B cell (primary cell): ENCODE results near the gene EP400. TPM values are rescaled to one million over a fixed set of nuclear protein-coding genes. Genes with fewer than 3 reads are reported as not detected.

ENCODE experiments used
- ATAC-seq: fragments of 200-7000 bp; cut with Tn5 transposase; one replicate; pipeline ENCODE4 v1.10.0; 2021; ENCODE audit warnings: low read depth, mild to moderate bottlenecking, moderate number of reproducible peaks, moderate library complexity
- CTCF ChIA-PET: fragments of 350-600 bp; sonication (Branson Sonifier 250); formaldehyde crosslinking; loops from one replicate; lab custom pipeline; 2021; ENCODE audit warnings: antibody characterized with exemption, inconsistent platforms; lab: Charles Lee
- POLR2A ChIA-PET: fragments of 350-600 bp; sonication (Branson Sonifier 250); formaldehyde crosslinking; loops from one replicate; lab custom pipeline; 2021; ENCODE audit warnings: antibody characterized with exemption; lab: Charles Lee
- DNase-seq: peaks from one replicate; pipeline ENCODE4 v3.0.0; 2013
- H2AFZ ChIP-seq: 2 replicates; pipeline ENCODE4 v1.6.1; 2012; ENCODE audit warnings: mild to moderate bottlenecking, low read depth, low read length; ENCODE audit not compliant: insufficient read depth, poor library complexity, severe bottlenecking
- H3K27ac ChIP-seq, 2 donors: 1 replicate in 1 of 2; 2 replicates in 1 of 2; pipeline ENCODE4 v1.5.1; 2012 to 2013; ENCODE audit warnings: low read length in 2 of 2, mild to moderate bottlenecking in 2 of 2, moderate library complexity in 1 of 2
- H3K27me3 ChIP-seq, 4 experiments: fragments of 200-600 bp in 1 of 4; sonication (generic) in 1 of 4; replicated peaks in 1 of 4; 1 replicate in 2 of 4; 2 replicates in 2 of 4; pipeline versions ENCODE4 v1.6.1 to v1.7.0; 2013 to 2016; ENCODE audit warnings: low read length in 3 of 4, mild to moderate bottlenecking in 2 of 4, mixed read lengths in 1 of 4, moderate library complexity in 1 of 4; ENCODE audit not compliant: insufficient read depth in 4 of 4, control insufficient read depth in 3 of 4; ENCODE audit errors: control extremely low read depth in 1 of 4
- H3K36me3 ChIP-seq, 2 experiments: replicated peaks in 1 of 2; 1 replicate in 1 of 2; 2 replicates in 1 of 2; pipeline versions ENCODE4 v1.6.1 to v1.7.1; 2013; ENCODE audit warnings: low read length in 1 of 2; ENCODE audit not compliant: insufficient read depth in 2 of 2, control insufficient read depth in 1 of 2; ENCODE audit errors: control extremely low read depth in 1 of 2, extremely low read depth in 1 of 2
- H3K4me1 ChIP-seq, 2 donors: fragments of 200-600 bp in 1 of 2; sonication (generic) in 1 of 2; 1 replicate in 1 of 2; 2 replicates in 1 of 2; pipeline versions ENCODE4 v1.5.1 to v1.6.1; 2013 to 2017; ENCODE audit warnings: low read length in 2 of 2; ENCODE audit not compliant: control insufficient read depth in 2 of 2, insufficient read depth in 2 of 2
- H3K4me2 ChIP-seq: replicated peaks from 2 replicates; pipeline ENCODE3; 2012; ENCODE audit warnings: mild to moderate bottlenecking, low read depth, low read length; ENCODE audit not compliant: poor library complexity, severe bottlenecking
- H3K4me3 ChIP-seq, 5 experiments: fragments of 200-600 bp in 1 of 5; sonication (generic) in 1 of 5; 1 replicate in 3 of 5; 2 replicates in 2 of 5; pipeline versions ENCODE4 v1.5.1 to v1.7.0; 2011 to 2016; ENCODE audit warnings: low read length in 4 of 5, mild to moderate bottlenecking in 4 of 5, low read depth in 2 of 5, control low read depth in 1 of 5, moderate library complexity in 1 of 5; ENCODE audit not compliant: insufficient read depth in 1 of 5; ENCODE audit errors: control extremely low read depth in 1 of 5, extremely low read depth in 1 of 5
- H3K79me2 ChIP-seq: fragments of 200-600 bp; sonication (generic); one replicate; pipeline ENCODE4 v1.6.0; 2016; ENCODE audit warnings: low read length; ENCODE audit not compliant: control insufficient read depth, insufficient read depth
- H3K9ac ChIP-seq: fragments of 200-600 bp; sonication (generic); 2 replicates; pipeline ENCODE4 v1.6.1; 2017; ENCODE audit warnings: mild to moderate bottlenecking, low read length, moderate library complexity
- H3K9me3 ChIP-seq, 3 donors: one replicate each; pipeline versions ENCODE4 v1.6.1 to v1.7.1; 2013; ENCODE audit warnings: low read length in 2 of 3; ENCODE audit not compliant: control insufficient read depth in 2 of 3, insufficient read depth in 1 of 3; ENCODE audit errors: control extremely low read depth in 1 of 3
- H4K20me1 ChIP-seq: 2 replicates; pipeline ENCODE4 v1.6.0; 2012; ENCODE audit warnings: mild to moderate bottlenecking, low read length; ENCODE audit not compliant: insufficient read depth, control insufficient read depth, poor library complexity, severe bottlenecking
- H3K27ac Mint-ChIP-seq: one replicate; pipeline ENCODE4 v1.8.0; 2021; ENCODE audit warnings: mixed read lengths
- H3K27me3 Mint-ChIP-seq: one replicate; pipeline ENCODE4 v1.8.0; 2021; ENCODE audit warnings: mixed read lengths
- H3K4me1 Mint-ChIP-seq: one replicate; pipeline ENCODE4 v1.8.0; 2021; ENCODE audit warnings: mixed read lengths
- H3K4me3 Mint-ChIP-seq: one replicate; pipeline ENCODE4 v1.8.0; 2021; ENCODE audit warnings: mixed read lengths
- H3K9me3 Mint-ChIP-seq: one replicate; pipeline ENCODE4 v1.8.0; 2022; ENCODE audit warnings: mixed read lengths; ENCODE audit not compliant: insufficient read depth
- EZH2 ChIP-seq: IDR thresholded peaks from 2 replicates; pipeline ENCODE4 v1.6.1; 2012; ENCODE audit warnings: borderline replicate concordance, low read depth, mild to moderate bottlenecking, moderate library complexity, low read length; ENCODE audit not compliant: insufficient read depth, poor library complexity, severe bottlenecking
- WGBS: methylation state at CpG from one replicate; pipeline ENCODE4 v1.1.5; 2013; ENCODE audit warnings: missing lambda C conversion rate; ENCODE audit not compliant: insufficient coverage; 5-methylcytosine and 5-hydroxymethylcytosine counted together
- intact Hi-C: fragments of 100-400 bp; cut with micrococcal nuclease; formaldehyde crosslinking; loops from one replicate; pipeline ENCODE4 v1.10.0; 2022
- polyA plus RNA-seq: library from polyadenylated mRNA; depleted of rRNA; stranded (reverse); fragments of >200 nt; gene quantifications from 2 replicates; pipeline ENCODE4 v1.2.3, GENCODE V29; 2012
- total RNA-seq, 2 donors: library from RNA; stranded (reverse); fragments of 120-200 nt in 1 of 2; gene quantifications; 1 replicate in 1 of 2; 2 replicates in 1 of 2; pipeline versions ENCODE4 v1.2.3 to v1.2.4, GENCODE V29; 2013 to 2022
- TF ChIP-seq, protein P1 (sequence below): fragments of 200-600 bp; IDR thresholded peaks from one replicate; pipeline ENCODE4 v1.8.0; 2022; ENCODE audit warnings: antibody characterized with exemption, mild to moderate bottlenecking

The EP400 gene
- total and polyA plus RNA-seq, 2 donors (not counting 1 experiment from before 2014, with no cell fraction given): 17.3 to 82.2 TPM

DNA sequence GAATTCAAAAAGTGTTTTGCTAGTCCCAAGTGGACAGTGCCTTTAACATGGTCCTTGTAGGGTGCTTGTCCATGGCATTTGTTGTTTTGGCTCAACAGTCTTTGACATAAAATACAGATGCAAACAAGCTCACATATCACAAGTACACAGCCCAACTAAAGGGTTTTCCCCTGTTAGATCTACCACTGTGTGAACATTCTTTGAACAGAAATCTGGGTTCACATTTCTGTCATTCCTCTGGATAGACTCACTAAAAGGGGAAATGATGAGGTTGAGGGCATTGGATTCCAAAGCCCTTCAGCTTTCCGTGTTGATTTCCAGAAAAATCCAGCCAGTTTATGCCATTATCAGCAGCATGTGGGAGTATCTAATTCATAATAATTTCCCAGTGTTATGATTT, 54.1 kb downstream of the EP400 start:
- no peak for ATAC-seq
- H3K36me3 ChIP-seq: peaks cover 0 to 49% of the 10 kb centered on the region in 2 experiments
- H3K9me3 Mint-ChIP-seq: no peaks in the 10 kb centered on the region
- no peak overlapping the region for H3K4me3 ChIP-seq
- no peaks in the 10 kb centered on the region for H4K20me1 ChIP-seq
- no peaks in the 10 kb centered on the region for H3K27me3 ChIP-seq
- no peaks in the 10 kb centered on the region for H3K4me1 ChIP-seq
- ChIA-PET POLR2A (interaction anchor here (0.6 kb wide), 1 partner anchor 38 kb away, joined by 4 read pairs; no protein-coding TSS in a partner anchor), CTCF (interaction anchor here (1.1 kb wide), 1 partner anchor 36 kb away, joined by 3 read pairs; no protein-coding TSS in a partner anchor)
- no peak overlapping the region for H3K27ac Mint-ChIP-seq
- WGBS: no CpG with 5 or more reads among the region's 1 CpG
- no peaks in the 10 kb centered on the region for H3K27me3 Mint-ChIP-seq
- no peak for TF ChIP-seq EZH2
- TF ChIP-seq, protein P1, sequence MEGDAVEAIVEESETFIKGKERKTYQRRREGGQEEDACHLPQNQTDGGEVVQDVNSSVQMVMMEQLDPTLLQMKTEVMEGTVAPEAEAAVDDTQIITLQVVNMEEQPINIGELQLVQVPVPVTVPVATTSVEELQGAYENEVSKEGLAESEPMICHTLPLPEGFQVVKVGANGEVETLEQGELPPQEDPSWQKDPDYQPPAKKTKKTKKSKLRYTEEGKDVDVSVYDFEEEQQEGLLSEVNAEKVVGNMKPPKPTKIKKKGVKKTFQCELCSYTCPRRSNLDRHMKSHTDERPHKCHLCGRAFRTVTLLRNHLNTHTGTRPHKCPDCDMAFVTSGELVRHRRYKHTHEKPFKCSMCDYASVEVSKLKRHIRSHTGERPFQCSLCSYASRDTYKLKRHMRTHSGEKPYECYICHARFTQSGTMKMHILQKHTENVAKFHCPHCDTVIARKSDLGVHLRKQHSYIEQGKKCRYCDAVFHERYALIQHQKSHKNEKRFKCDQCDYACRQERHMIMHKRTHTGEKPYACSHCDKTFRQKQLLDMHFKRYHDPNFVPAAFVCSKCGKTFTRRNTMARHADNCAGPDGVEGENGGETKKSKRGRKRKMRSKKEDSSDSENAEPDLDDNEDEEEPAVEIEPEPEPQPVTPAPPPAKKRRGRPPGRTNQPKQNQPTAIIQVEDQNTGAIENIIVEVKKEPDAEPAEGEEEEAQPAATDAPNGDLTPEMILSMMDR: no peak
- peaks cover 2% of the 10 kb centered on the region for H3K4me1 Mint-ChIP-seq
- no peak overlapping the region for H3K4me2 ChIP-seq
- H3K9ac ChIP-seq: no peak overlapping the region
- H3K9me3 ChIP-seq: no peaks in the 10 kb centered on the region
- H2AFZ ChIP-seq: no peak overlapping the region
- H3K4me3 Mint-ChIP-seq: no peak overlapping the region
- H3K27ac ChIP-seq: no peak overlapping the region
- intact Hi-C loops: loop anchor here (10.0 kb wide), 1 partner anchor 1089 kb away; no protein-coding TSS in a partner anchor
- no peaks in the 10 kb centered on the region for H3K79me2 ChIP-seq
- DNase-seq: no peak

DNA sequence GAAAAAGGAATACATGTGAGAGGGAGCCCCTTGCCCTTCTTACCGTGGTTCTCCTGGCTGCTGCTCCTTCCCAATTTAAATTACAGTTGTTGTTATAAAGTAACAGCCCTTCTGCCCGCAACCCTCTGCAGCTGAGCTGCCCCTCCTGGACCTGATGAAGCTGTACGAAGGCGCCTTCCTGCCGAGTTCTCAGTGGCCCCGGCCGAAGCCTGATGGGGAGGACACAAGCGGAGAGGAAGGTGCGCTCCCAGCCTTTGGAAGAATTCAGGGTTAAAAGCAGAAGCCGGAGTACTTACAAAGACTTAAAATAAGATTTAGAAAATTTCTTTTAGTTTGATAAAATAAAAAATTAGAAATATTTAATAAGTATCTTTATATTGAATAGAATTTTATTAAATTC, 55.2 kb downstream of the EP400 start:
- H3K4me1 Mint-ChIP-seq: peaks cover 2% of the 10 kb centered on the region
- Histone ChIP-seq H3K4me3 (no peak overlapping the region), H3K36me3 (peaks cover 0 to 50% of the 10 kb centered on the region in 2 experiments), H3K27me3 (no peaks in the 10 kb centered on the region), H3K4me2 (no peak overlapping the region), H3K27ac (no peak overlapping the region), H3K9me3 (no peaks in the 10 kb centered on the region), H3K79me2 (peaks cover 4% of the 10 kb centered on the region), H2AFZ (no peak overlapping the region), H3K4me1 (no peaks in the 10 kb centered on the region), H3K9ac (no peak overlapping the region), H4K20me1 (no peaks in the 10 kb centered on the region)
- no peak for ATAC-seq
- TF ChIP-seq EZH2: no peak
- TF ChIP-seq, protein P1: no peak
- no peak overlapping the region for H3K4me3 Mint-ChIP-seq
- POLR2A ChIA-PET: no interaction called here
- WGBS: 98% methylated on average over 5 of the region's 10 CpGs
- no peak overlapping the region for H3K27ac Mint-ChIP-seq
- intact Hi-C loops: loop anchor here (10.0 kb wide), 1 partner anchor 1090 kb away; no protein-coding TSS in a partner anchor
- CTCF ChIA-PET: no interaction called here
- no peak for DNase-seq
- no peaks in the 10 kb centered on the region for H3K27me3 Mint-ChIP-seq
- no peaks in the 10 kb centered on the region for H3K9me3 Mint-ChIP-seq
